ENCODE results near the gene GXYLT2. TPM values are rescaled to one million over a fixed set of nuclear protein-coding genes. Genes with fewer than 3 reads are reported as not detected.
A peak's percentile ranks its signal among the peaks of the same experiment; 100 is the strongest.

GXYLT2 gene
- total and polyA plus RNA-seq, 2 of the 13 experiments (the other 11 are each of a cell fraction or from before 2014, with no cell fraction given) = 4.3 to 6.9 TPM

GRCh38 chr3:72900048-72900447 lies 12.2 kb downstream of the GXYLT2 start (continued):
- TF ChIP-seq ZNF343 (CRISPR knock-in tag; IDR thresholded peaks at IDR 0.05) = no peak

- FAIRE-seq (no peak), ATAC-seq (no peak), DNase-seq (ENCODE audit: low spot score) (no peak)
- peaks cover 6% of the 10 kb centered on the region for H3K4me1 ChIP-seq (ENCODE audit: insufficient read depth, low read length)
- intact Hi-C loops (cut with micrococcal nuclease; ENCODE audit: unreplicated experiment) = no loop called here
- CTCF ChIA-PET (ENCODE audit: low intra/inter-chr PET ratio, low total read pairs) = no interaction called here
- H3K79me2 ChIP-seq (ENCODE audit: insufficient read depth, low read length) = no peaks in the 10 kb centered on the region
- no peak for TF ChIP-seq AGO2 (optimal IDR thresholded peaks at IDR 0.05; ENCODE audit: low read depth, low read length)
- 95% methylated on average over 2 of the region's 2 CpGs for WGBS (ENCODE audit: low lambda C conversion rate)
- H3K4me3 ChIP-seq (replicated peaks in 1 of 3; ENCODE audit: insufficient read depth in 1 of 3, low read depth in 2 of 3, low read length in 3 of 3) = no peak overlapping the region
- no peaks in the 10 kb centered on the region for H3K36me3 ChIP-seq (replicated peaks in 1 of 2; ENCODE audit: control insufficient read depth in 1 of 2, insufficient read depth in 2 of 2, low read length in 2 of 2)
- POLR2A ChIA-PET = interaction anchor here (1.0 kb wide), 1 partner anchor 14 kb away, joined by 4 read pairs; the partner anchor contains the start of gene GXYLT2
- H3K27ac ChIP-seq (ENCODE audit: extremely low read length, insufficient read depth, low read length) = no peak overlapping the region
- no peaks in the 10 kb centered on the region for H3K27me3 ChIP-seq (ENCODE audit: control insufficient read depth in 1 of 2, insufficient read depth in 2 of 2, low read length in 2 of 2)
- BruUV-seq (replicated peaks) = no TSS peak
- H3K9me3 ChIP-seq (ENCODE audit: low read length) = no peaks in the 10 kb centered on the region
- H3K4me2 ChIP-seq (ENCODE audit: low read depth, low read length) = no peak overlapping the region
- in situ Hi-C loops (cut with HindIII; ENCODE audit: extremely low pct_ligation_motif_present, low pct_unique_long_range_greater_than_20kb) = no loop called here
- no peak overlapping the region for H3K9ac ChIP-seq (ENCODE audit: insufficient read depth, low read depth, low read length)
- no peaks in the 10 kb centered on the region for H4K20me1 ChIP-seq (ENCODE audit: insufficient read depth, low read length)
- no peak overlapping the region for H2AFZ ChIP-seq (ENCODE audit: low read length)
Measured at GRCh38 chr3:72901840-72902239, 14.0 kb downstream of the GXYLT2 start.

- POLR2A ChIA-PET = no interaction called here
- CTCF ChIA-PET (ENCODE audit: low intra/inter-chr PET ratio, low total read pairs) = no interaction called here
- intact Hi-C loops (cut with micrococcal nuclease; ENCODE audit: unreplicated experiment) = no loop called here
- Histone ChIP-seq H3K79me2 (ENCODE audit: insufficient read depth, low read length) (no peaks in the 10 kb centered on the region), H3K4me2 (ENCODE audit: low read depth, low read length) (no peak overlapping the region), H2AFZ (ENCODE audit: low read length) (no peak overlapping the region), H3K4me3 (replicated peaks in 1 of 3; ENCODE audit: insufficient read depth in 1 of 3, low read depth in 2 of 3, low read length in 3 of 3) (no peak overlapping the region), H3K36me3 (replicated peaks in 1 of 2; ENCODE audit: control insufficient read depth in 1 of 2, insufficient read depth in 2 of 2, low read length in 2 of 2) (no peaks in the 10 kb centered on the region), H3K9ac (ENCODE audit: insufficient read depth, low read depth, low read length) (no peak overlapping the region), H4K20me1 (ENCODE audit: insufficient read depth, low read length) (no peaks in the 10 kb centered on the region), H3K27me3 (ENCODE audit: control insufficient read depth in 1 of 2, insufficient read depth in 2 of 2, low read length in 2 of 2) (no peaks in the 10 kb centered on the region), H3K27ac (ENCODE audit: extremely low read length, insufficient read depth, low read length) (no peak overlapping the region), H3K4me1 (ENCODE audit: insufficient read depth, low read length) (peaks cover 6% of the 10 kb centered on the region), H3K9me3 (ENCODE audit: low read length) (no peaks in the 10 kb centered on the region)
- peak; percentile 65 for FAIRE-seq
- peak; percentile 73 for DNase-seq (ENCODE audit: low spot score)
- 94% methylated on average over 3 of the region's 3 CpGs for WGBS (ENCODE audit: low lambda C conversion rate)
- no TSS peak for BruUV-seq (replicated peaks)
- in situ Hi-C loops (cut with HindIII; ENCODE audit: extremely low pct_ligation_motif_present, low pct_unique_long_range_greater_than_20kb) = no loop called here
- ATAC-seq = peak; percentile 67; the same call in 2 of the 3 replicates
- TF ChIP-seq MED13 (CRISPR knock-in tag; IDR thresholded peaks at IDR 0.05) = no peak
- TF ChIP-seq ZNF337 (CRISPR knock-in tag; IDR thresholded peaks at IDR 0.05; ENCODE audit: borderline replicate concordance, low read depth) = no peak
- 0 out of 2 replicates have a peak, but pooled peaks have one; percentile 19 for TF ChIP-seq TARDBP (CRISPR knock-in tag; IDR thresholded peaks at IDR 0.05)
- no peak for TF ChIP-seq SALL2 (CRISPR knock-in tag; IDR thresholded peaks at IDR 0.05)
- TF ChIP-seq, protein P1, sequence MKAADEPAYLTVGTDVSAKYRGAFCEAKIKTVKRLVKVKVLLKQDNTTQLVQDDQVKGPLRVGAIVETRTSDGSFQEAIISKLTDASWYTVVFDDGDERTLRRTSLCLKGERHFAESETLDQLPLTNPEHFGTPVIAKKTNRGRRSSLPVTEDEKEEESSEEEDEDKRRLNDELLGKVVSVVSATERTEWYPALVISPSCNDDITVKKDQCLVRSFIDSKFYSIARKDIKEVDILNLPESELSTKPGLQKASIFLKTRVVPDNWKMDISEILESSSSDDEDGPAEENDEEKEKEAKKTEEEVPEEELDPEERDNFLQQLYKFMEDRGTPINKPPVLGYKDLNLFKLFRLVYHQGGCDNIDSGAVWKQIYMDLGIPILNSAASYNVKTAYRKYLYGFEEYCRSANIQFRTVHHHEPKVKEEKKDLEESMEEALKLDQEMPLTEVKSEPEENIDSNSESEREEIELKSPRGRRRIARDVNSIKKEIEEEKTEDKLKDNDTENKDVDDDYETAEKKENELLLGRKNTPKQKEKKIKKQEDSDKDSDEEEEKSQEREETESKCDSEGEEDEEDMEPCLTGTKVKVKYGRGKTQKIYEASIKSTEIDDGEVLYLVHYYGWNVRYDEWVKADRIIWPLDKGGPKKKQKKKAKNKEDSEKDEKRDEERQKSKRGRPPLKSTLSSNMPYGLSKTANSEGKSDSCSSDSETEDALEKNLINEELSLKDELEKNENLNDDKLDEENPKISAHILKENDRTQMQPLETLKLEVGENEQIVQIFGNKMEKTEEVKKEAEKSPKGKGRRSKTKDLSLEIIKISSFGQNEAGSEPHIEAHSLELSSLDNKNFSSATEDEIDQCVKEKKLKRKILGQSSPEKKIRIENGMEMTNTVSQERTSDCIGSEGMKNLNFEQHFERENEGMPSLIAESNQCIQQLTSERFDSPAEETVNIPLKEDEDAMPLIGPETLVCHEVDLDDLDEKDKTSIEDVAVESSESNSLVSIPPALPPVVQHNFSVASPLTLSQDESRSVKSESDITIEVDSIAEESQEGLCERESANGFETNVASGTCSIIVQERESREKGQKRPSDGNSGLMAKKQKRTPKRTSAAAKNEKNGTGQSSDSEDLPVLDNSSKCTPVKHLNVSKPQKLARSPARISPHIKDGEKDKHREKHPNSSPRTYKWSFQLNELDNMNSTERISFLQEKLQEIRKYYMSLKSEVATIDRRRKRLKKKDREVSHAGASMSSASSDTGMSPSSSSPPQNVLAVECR (CRISPR knock-in tag; IDR thresholded peaks at IDR 0.05; ENCODE audit: borderline replicate concordance) = no peak
- no peak for TF ChIP-seq HDAC1 (CRISPR knock-in tag; IDR thresholded peaks at IDR 0.05)
- TF ChIP-seq EHMT2 (IDR thresholded peaks at IDR 0.05; ENCODE audit: borderline replicate concordance, low read depth, low read length) = no peak
- no peak for TF ChIP-seq ZNF430 (CRISPR knock-in tag; IDR thresholded peaks at IDR 0.05)
- no peak for TF ChIP-seq ZSCAN25 (CRISPR knock-in tag; IDR thresholded peaks at IDR 0.05)
- TF ChIP-seq FOSL1 (CRISPR knock-in tag; IDR thresholded peaks at IDR 0.05; ENCODE audit: borderline replicate concordance) = peak; percentile 65; the same call in 1 of the 2 replicates
- TF ChIP-seq, protein P2, sequence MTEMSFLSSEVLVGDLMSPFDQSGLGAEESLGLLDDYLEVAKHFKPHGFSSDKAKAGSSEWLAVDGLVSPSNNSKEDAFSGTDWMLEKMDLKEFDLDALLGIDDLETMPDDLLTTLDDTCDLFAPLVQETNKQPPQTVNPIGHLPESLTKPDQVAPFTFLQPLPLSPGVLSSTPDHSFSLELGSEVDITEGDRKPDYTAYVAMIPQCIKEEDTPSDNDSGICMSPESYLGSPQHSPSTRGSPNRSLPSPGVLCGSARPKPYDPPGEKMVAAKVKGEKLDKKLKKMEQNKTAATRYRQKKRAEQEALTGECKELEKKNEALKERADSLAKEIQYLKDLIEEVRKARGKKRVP (CRISPR knock-in tag; IDR thresholded peaks at IDR 0.05) = peak in 1 of 2 experiments; percentile 80; a peak in 2 of 4 replicates
Measured at GRCh38 chr3:72903004-72903403, 15.2 kb downstream of the GXYLT2 start.

Measured in HepG2 (cell line).